ENCODE measurements around the gene DACT2.

GRCh38 chr6:168288781-168289570 is 30.6 kb downstream of the DACT2 start:
- TF ChIP-seq GATA2 (IDR thresholded peaks at IDR 0.05; ENCODE audit: low read depth, low read length) = no peak
- no peak for TF ChIP-seq GATA3 (IDR thresholded peaks at IDR 0.05; ENCODE audit: low read depth, low read length)
